ENCODE results near the gene CASD1.

- no peak for TF ChIP-seq CTCF (conservative IDR thresholded peaks at IDR 0.05; ENCODE audit: low read depth in 2 of 2)
- TF ChIP-seq STAT1 (IDR thresholded peaks at IDR 0.05; ENCODE audit: unreplicated experiment), result no peak
- TF ChIP-seq POLR2AphosphoS5 (IDR thresholded peaks at IDR 0.05; ENCODE audit: low read depth), result no peak
- TF ChIP-seq EZH2phosphoT487 (IDR thresholded peaks at IDR 0.05; ENCODE audit: unreplicated experiment), result no peak
- TF ChIP-seq EZH2 (IDR thresholded peaks at IDR 0.05; ENCODE audit: low read depth, unreplicated experiment), result no peak
- no peak for TF ChIP-seq REST (IDR thresholded peaks at IDR 0.05; ENCODE audit: unreplicated experiment)
- TF ChIP-seq JUNB (IDR thresholded peaks at IDR 0.05; ENCODE audit: unreplicated experiment), result no peak
- TF ChIP-seq ZNF114 (CRISPR knock-in tag; IDR thresholded peaks at IDR 0.05), result no peak
Measured at GRCh38 chr7:94547126-94547525, 37.5 kb downstream of the CASD1 start.
